Cerebellar cortex (tissue), 1 donor: ENCODE results near the gene PTPRN2.

Experiments used
- DNase-seq: peaks from one replicate; pipeline ENCODE4 v3.0.0-alpha.2; 2015; ENCODE audit warnings: low spot score

PTPRN2 gene

DNA sequence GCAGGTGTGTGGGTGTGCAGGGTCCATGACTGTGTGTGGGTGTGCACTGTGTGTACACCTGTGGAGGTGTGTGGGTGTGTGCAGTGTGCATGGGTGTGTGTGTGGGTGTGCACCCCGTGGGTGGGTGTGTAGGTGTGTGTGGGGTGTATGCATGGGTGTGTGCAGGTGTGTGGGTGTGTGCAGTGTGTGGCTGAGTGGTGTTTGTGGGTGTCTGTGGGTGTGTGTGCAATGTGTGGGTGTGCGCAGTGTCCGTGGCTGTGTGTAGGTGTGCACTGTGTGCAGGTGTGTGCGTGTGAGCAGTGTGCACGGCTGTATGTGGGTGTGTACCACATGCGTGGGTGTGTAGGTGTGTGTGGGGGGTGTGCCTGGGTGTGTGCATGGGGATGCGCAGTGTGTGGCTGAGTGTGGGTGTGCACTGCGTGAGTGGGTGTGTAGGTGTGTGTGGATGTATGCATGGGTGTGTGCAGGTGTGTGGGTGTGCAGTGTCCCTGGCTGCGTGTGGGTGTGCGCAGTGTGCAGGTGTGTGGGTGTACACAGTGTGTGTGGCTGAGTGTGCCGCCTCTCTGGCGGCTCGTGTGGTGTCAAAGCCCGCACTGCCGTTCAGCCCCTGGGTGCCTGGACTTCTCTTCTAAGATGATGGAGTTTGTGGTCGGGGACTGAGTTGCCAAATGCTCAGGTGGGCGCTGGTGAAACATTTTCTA lies 1042.5 kb downstream of the PTPRN2 start:
- DNase-seq = no peak

DNA sequence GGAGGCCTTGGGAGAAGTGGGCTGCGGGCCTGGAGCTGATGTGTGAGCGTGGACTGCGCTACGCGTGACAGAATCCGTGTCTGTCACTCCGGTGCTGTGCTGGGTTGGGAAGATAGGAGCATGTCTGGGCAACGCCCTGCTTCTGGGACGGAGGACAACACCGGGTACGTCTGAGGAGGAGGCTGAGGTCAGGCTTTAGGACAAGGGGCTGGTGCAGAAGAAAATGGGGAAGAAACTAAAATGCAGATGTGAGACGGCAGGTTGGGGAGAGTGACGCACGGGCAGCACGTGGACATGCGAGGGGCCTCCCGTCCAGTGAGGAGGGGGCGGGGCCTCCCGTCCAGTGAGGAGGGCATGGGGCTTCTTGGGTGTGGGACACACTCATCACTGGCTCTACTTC lies 1043.4 kb downstream of the PTPRN2 start:
- no peak for DNase-seq

GRCh38 chr7:157543791-157544190 lies 1043.8 kb downstream of the PTPRN2 start:
- no peak for DNase-seq

DNA sequence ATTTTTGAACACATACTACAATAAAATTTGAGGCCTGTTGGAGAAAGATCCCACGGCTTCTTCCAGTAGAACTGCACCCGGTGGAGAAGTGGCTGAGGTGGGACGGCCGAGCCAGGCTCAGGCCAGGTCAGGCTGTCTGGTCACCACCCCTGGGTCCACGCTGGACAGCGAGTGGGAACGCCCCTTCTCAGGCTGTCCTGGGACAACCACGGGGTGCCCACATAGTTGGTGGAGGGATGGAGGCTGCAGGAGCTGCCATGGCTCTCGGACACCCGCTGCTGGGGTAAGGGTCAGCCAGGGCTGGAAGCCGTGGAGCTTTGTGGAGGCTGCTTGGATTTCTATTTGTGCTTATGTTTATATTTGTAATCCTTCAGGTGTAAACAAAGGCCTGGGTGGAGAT lies 1044.3 kb downstream of the PTPRN2 start:
- DNase-seq = no peak

DNA sequence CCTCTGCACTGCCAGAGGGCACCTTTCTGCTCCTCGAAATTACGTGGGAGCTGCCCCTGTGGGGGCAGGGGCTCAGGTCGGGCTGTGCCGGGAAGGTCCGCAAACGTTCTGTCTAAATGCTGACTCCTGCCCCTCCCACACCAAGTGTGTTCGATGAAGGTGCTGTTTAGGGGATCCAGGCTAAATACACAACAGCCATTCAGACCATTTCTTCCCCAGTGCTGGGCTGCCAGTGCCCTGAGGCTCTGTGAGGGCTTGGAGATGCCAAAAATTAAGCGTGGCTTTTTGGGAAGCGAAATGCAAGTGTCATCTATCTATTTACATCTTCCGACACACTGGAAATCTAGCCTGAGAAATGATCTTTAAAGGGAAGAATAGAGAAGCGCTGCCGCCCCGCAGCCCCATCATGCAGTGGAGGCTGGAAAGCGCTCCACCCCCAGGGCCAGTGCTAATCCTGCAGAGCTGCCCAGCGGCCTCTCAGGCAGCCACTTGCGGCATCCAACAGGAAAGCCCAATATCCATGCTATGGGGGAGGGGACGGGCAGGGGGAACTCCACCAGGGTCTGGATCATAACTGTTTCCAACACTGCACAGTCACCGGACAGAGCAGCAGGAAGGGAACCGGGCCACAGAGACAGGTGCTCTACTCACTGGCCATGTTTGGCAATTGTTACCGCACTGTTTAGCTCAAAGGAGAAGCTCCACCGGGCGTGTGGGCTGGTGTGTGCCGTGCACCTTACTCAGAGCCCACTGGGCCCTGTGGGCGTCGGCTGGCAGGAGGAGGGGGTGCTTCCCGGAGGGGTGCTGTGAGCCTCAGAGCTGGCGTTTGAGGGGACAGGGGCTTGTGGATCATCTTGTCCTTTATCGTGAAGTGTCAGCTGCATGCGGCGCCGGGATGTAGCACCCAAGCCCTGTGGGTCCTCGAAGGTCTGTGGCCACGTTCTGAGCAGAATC lies 1045.3 kb downstream of the PTPRN2 start:
- no peak for DNase-seq

DNA sequence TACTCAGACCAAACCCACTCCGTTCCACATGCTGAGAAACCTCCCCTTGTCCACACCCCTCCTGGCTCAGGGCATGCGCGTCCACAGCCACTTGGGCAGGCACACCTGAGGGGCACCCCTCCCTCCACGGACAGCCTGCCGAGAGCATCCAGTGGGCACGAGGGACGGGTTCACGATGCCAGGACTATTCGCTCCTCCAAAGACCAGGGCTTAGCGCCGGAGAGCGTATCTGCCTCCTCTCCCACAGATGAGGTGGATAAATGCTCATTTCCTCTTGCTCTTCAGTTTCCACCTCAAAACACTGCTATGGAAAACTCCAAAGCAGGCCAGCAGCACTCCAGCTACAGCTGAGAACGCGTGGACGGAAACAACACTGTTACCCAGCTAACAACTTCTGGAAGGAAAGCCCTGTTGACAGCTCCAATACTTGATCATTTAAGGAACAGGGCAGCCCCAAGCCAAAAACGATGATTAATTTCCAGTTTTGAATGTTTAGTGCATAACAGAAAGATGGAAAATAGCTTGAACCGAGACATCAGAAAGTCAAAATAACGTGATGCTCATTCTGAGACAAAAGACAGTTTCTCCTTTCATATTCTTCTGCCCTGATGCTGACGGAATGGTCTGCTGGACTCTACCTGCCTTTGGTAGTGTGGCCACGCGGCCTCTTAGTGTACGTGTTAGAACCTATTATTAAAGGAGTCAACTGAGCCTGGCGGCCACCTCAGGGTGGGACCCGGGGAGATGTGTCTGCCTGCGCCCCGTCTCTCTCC lies 1046.1 kb downstream of the PTPRN2 start:
- no peak for DNase-seq

GRCh38 chr7:157540606-157541294 lies 1046.9 kb downstream of the PTPRN2 start:
- DNase-seq = no peak

- DNase-seq = no peak
Observed at GRCh38 chr7:157540020-157540419, 1047.6 kb downstream of the PTPRN2 start.

GRCh38 chr7:157539521-157539920 lies 1048.1 kb downstream of the PTPRN2 start:
- DNase-seq = no peak

DNA sequence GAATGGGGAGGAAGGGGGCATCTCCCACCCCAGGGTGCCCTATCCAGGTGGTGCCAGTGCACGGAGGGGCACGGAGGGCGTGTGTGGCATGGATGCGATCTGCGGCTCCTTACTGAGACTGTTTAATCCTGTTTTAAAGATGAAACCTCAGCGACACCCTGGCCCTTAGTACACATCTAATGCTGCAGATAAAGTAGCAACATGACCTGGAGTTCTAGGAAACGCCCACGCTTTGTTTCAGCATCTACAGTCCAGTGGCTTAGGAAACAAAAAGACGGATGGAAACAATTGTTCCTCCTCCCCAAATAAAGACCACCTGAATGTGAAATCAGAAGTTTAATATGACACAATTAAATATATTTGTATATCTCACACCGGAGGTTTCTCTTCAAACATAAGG lies 1048.9 kb downstream of the PTPRN2 start:
- DNase-seq = no peak

DNA sequence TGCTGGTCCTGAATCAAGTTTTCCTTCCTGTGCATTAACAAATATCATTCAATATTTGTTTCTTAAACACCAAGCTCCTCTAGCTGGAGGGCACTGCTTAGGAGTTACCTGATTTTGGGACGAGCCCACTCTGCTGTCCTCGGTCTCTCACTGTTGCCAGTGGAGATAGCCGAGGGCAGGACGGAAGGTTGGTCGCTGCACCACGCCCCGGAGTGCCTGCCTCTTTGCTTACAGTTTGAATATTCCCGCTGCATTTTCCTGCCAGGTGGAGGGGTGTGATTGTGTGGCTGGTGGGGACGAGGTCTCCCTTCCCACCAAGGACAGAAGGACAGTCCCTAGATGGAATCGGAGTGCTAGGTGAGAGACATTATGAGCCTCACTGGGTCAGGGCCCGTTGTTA lies 1049.3 kb downstream of the PTPRN2 start:
- no peak for DNase-seq

GRCh38 chr7:157537056-157537455 lies 1050.6 kb downstream of the PTPRN2 start:
- no peak for DNase-seq

DNA sequence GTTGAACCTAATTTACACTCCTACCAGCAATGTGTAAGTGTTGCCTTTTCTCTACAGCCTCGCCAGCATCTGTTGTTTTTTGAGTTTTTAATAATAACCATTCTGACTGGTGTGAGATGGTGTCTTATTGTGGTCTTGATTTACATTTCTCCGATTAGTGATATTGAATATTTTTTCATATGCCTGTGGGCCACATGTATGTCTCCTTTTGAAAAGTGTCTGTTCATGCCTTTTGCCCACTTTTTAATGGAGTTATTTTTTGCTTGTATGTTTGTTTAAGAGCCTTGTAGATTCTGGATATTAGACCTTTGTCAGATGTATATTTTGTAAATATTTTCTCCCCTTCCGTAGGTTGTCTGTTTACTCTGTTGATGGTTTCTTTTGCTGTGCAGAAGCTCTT lies 1055.6 kb downstream of the PTPRN2 start:
- no peak for DNase-seq

- DNase-seq = no peak
Observed at GRCh38 chr7:157529768-157530560, 1057.7 kb downstream of the PTPRN2 start.

- no peak for DNase-seq
Observed at GRCh38 chr7:157528785-157529341, 1058.8 kb downstream of the PTPRN2 start.

DNA sequence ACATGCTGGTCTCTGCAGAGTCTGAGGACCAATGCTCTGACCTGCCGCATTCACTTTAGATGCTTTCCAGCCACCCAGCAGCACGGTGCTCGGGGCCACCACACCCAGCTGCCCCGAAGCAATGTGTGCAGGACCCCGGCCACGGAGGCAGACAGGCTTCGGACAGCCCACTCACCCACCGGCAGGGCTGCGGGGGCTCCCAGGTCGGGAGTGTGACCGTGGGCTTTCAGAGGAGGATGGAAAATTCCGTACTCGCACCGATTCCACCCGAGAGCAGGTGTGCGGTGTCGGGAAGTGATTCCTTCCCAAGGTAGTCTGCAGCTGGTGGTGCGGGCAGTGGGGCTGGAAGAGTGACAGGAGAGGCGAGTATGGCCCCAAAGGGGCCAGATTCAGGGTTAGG lies 1059.9 kb downstream of the PTPRN2 start:
- DNase-seq = no peak

DNA sequence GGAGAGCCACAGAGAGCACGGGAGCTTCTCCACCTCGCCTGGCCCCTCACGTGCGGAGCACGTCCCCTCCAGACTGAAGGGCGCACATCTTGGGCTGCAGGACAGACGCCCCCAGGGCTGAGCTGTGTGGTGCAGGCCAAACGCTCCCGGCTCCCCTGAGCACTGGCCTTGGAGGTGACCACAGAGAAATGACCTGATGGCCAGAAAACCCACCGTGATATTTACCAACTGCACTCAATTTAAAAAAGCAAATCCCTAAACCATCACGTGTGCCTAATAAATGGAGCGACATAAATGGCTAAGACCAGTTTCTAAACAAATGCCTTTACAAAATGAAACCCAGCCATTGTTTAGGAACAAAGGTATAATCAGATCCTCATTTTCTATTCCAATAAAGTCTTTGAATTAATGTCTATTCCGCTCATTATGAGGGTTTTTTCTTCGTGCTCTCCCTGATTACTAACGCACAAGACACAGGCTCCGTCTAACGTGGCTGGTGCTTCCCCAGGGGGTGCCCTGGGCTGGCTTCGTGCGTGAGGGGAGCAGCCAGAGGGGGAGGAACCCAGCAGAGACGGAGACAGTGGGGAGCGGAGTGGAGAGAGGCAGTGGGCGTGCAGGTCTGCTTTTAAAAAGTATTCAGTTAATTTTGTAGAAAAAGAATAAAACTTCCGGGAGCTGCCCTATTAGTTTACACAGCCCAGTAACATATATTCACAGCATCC lies 1060.5 kb downstream of the PTPRN2 start:
- DNase-seq = no peak

GRCh38 chr7:157526005-157526912 lies 1061.4 kb downstream of the PTPRN2 start:
- DNase-seq = no peak

- no peak for DNase-seq
Observed at GRCh38 chr7:157525491-157525915, 1062.1 kb downstream of the PTPRN2 start.
